ENCODE data around the gene CACTIN. TPM values are rescaled to one million over a fixed set of nuclear protein-coding genes. Genes with fewer than 3 reads are reported as not detected.

The CACTIN gene
- total and polyA plus RNA-seq, 2 of the 8 experiments (the other 6 are each of a cell fraction or from before 2014, with no cell fraction given), result 25.8 to 29.9 TPM

DNA sequence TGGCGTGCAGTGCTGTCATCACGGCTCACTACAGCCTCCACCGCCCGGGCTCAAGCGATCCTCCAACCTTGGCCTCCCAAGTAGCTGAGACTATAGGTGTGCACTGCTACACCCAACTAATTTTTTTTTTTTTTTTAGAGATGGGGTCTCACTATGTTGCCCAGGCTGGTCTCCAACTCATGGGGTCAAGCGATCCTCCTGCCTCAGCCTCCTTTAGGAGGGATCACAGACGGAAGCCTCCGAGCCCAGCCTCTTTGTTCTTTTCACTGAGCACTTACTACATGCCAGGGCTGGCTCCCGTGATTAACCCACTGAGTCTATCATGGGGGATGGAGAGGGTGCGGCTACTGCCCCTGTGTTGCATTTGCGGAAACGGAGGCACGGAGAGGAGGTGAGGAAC lies 12.9 kb upstream of the CACTIN start (continued):
- TF ChIP-seq, protein P1, sequence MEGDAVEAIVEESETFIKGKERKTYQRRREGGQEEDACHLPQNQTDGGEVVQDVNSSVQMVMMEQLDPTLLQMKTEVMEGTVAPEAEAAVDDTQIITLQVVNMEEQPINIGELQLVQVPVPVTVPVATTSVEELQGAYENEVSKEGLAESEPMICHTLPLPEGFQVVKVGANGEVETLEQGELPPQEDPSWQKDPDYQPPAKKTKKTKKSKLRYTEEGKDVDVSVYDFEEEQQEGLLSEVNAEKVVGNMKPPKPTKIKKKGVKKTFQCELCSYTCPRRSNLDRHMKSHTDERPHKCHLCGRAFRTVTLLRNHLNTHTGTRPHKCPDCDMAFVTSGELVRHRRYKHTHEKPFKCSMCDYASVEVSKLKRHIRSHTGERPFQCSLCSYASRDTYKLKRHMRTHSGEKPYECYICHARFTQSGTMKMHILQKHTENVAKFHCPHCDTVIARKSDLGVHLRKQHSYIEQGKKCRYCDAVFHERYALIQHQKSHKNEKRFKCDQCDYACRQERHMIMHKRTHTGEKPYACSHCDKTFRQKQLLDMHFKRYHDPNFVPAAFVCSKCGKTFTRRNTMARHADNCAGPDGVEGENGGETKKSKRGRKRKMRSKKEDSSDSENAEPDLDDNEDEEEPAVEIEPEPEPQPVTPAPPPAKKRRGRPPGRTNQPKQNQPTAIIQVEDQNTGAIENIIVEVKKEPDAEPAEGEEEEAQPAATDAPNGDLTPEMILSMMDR (IDR thresholded peaks at IDR 0.05; ENCODE audit: control extremely low read depth in 1 of 3, insufficient read depth in 1 of 3, low read depth in 1 of 3, low read length in 3 of 3), result no peak
- no peak for TF ChIP-seq RBBP5 (IDR thresholded peaks at IDR 0.05; ENCODE audit: borderline replicate concordance, low read depth, low read length)
- TF ChIP-seq USF2 (IDR thresholded peaks at IDR 0.05; ENCODE audit: low read length), result no peak
- TF ChIP-seq ASH2L (IDR thresholded peaks at IDR 0.05; ENCODE audit: low read length), result no peak
- TF ChIP-seq CBX8 (IDR thresholded peaks at IDR 0.05; ENCODE audit: borderline replicate concordance, low read depth, low read length), result no peak
